HG03139 (cell line): ENCODE data around the gene TLN1.

Experiments
- ATAC-seq: cut with Tn5 transposase; IDR thresholded peaks from one replicate; pipeline ENCODE4 v1.9.1; 2021; ENCODE audit not compliant: unreplicated experiment

The TLN1 gene

DNA sequence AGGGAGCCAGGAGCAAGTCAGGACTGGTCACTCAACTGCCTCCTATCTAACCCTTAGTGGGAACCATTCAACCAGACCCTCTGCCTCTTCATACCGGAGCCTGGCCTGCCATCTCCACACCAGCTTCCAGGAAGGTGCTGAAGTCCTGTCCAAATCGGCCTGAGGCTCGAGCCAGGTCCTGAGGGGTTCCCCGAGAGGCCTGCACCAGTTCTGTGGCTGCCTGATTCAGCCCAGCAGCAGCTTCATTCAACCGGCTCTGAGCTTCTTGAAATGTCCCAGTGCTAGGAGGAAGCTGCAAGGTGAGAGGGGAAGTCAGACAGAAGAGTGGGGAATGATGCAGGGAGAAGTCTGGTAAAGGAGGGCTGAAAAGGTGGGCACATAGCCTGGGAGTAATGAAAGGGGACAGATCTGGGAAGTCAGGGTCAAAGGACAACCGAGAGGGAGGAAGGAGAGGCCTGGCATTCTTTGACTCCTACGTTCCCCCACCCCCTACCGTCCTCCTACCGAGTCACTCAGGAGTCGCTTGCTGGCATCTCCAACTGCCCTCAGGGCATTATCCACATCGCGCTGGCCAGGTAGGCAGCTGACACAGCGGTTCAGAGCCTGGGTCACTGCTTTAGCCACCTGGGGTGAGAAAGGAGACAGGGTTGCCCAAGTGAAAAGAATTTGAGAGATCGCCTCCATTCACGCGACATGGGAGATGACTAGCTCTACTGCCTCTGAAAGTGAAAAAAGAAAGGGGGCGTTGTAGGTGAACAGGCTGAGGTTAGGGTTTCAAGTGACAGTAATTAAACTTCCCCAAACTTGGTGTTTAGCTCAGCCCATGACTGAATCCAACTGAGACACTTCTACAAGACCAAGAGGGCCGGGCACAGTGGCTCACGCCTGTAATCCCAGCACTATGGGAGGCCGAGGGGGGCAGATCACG, 20.2 kb downstream of the TLN1 start:
- ATAC-seq, result no peak

DNA sequence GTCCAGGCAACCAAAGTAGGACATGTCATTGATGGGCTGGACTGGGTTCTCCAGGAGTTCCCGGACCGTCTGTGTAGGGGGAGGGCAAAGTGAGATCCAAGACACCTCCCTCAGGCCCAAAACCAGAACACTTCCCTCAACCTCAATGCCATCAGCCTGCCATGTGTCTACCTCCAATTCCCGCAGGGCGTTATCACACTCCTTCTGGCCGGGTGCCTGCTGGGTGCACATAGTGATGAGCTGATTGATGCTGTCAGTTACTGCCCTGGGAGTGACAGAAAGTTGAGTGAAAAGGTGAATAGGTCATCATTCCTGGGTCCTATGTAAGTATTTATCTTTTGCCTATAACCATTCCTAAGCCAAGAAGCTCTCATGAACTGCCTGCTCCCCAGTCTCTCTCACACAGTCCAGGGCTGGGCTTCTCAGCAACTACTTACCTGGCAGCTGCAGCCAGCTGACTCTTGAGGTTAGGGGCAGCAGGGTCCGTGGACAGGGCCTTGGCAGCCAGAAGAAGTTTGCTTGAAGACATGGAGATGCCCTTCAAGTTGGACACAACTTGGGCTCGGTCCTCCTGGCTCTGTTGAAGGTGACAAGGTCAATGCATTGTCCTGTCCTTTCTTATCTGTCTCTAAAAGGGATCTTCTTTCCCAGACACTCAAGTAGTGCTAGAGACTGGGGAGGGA, 21.0 kb downstream of the TLN1 start:
- no peak for ATAC-seq

- ATAC-seq, result no peak
These were observed 23.8 kb downstream of the TLN1 start for GRCh38 chr9:35708146-35708545.

DNA sequence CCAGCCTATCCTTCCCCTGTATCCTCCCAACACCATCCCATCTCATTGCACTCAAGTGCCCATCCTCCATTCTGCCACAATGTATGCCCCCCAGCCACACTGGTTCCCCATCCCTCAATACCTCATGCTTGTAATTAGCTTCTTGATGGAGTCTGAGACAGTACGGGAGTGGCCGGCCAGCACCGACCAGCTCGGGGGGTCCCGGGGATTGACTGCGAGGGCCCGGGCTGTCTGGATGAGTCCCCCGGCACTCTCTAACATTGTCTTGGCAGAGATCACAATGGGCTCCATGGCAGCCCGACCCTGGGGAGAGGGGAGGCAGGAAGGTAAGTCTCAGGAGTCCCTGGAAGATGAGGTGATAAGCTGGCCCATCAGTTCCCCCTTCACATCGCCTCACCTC, 25.0 kb downstream of the TLN1 start:
- no peak for ATAC-seq

DNA sequence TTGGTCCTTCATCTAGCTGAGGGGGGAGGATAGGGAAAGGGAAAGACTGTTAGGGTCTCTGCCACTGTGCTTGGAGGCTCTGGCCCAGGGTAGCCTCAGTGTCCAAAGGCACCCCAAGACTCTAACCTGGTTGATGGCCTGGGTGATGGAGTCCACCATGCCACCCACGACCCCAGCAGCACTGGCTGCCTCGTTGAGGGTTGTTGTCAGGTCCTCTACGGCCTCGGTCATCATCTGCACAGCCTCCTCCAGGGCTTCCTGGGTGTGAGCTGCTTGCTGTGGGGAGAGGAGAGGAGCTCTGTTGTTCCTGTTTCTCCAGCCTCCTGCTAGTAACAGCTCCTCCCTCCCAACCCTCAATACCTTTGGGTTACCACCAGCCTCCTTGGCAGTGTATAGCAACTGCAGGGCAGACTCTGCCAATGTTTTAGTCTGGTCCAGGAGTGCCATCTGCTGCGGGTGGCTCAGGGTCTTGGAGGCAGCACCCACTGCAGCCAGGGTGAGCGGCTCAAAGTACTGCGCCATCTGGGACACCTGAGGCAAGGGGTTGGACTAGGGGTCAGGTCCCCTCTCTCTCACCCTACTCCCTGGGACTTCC, 26.1 kb downstream of the TLN1 start:
- no peak for ATAC-seq

GRCh38 chr9:35705372-35705771, 26.6 kb downstream of the TLN1 start:
- ATAC-seq, result no peak

GRCh38 chr9:35703906-35704672, 27.9 kb downstream of the TLN1 start:
- no peak for ATAC-seq

DNA sequence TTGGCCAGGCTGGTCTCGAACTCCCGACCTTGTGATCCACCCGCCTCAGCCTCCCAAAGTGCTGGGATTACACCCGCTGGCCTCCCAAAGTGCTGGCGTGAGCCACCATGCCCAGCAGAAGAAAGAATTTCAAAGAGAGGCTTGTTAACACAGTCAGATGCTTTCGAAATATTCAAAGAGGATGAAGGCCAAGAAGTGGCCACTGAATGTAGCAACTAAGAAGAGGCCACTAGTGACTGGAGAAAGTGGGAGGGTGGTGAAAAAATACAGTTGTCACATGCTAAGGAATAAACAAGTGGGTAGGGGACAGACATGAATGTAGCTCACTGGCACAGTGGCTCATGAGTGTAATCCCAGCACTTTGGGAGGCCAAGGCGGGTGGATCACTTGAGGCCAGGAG, 29.3 kb downstream of the TLN1 start:
- no peak for ATAC-seq

- ATAC-seq, result no peak
These were observed 31.1 kb downstream of the TLN1 start for GRCh38 chr9:35700942-35701341.

GRCh38 chr9:35700031-35700430, 32.0 kb downstream of the TLN1 start:
- ATAC-seq, result no peak

DNA sequence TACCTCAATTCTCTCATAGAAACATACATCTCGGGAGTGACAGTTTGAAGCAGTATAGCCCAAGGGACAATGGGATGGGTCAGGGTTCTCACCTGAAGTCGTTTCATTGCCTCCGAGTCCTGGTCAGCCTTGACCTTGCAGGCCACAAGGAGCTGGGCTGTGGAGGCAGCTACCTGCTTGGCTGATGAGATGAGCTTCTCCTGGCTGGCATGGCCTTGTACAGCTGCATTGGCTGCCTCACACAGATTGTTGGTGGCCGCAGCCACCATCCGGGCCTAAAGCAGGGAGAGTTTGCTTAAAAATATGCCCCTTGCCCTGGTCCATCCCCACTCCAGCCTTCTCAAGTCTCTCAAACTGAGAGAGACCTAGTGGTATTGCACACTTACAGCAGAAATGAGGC, 33.8 kb downstream of the TLN1 start:
- no peak for ATAC-seq

DNA sequence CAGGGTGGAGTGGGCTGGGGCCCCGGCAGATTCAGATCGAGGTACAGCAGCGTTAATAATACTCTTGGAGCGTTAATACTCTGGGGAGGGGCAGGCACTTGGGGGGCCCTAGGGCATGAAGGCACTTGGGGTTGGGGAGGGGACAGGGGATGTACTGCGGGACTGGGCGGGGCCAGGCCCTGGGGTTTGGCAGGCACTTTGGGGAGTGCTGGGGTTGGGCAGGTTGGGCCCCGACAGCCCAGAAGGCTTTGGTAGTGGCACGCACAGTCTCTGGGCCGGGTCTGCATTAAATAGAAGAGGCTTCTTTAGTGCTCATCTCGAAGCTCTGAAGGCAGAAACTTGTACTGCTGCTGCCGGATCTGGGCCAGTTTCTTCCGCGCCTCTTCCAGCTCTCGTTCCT, 34.5 kb downstream of the TLN1 start:
- ATAC-seq, result no peak

DNA sequence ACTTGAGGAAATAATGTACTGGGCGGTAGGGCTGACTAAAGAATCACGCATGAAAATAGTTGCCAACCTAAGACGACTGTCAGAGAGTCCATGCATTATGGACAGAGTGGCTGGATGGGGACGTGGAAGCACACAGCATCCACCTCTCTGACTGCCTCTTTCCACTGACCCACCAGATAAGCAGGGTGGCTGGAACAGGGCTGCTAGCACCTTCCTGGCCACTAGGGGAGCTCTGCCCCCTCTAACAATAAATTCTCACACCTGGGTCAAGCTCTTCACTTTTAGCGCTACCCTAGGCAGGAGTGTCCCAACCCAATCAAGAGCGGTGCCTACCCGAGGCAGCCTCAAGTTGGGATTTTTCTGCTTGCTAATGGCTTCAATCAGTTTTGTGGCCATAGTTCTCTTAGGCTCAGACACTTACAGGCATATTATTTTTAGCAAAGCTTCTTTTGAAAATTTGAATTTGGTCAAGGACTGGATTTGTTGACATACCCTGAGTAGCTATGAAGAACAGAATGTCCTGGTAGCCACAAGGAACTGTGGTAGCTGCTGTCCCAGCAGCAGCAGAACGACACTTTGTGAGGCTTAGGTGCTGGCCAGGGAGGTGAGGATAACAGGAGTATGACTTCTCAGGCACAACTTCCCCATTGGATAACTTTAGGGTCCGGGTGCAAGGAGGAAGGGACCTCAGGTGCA, 35.3 kb downstream of the TLN1 start:
- ATAC-seq, result peak; percentile 48

- no peak for ATAC-seq
These were observed 36.0 kb downstream of the TLN1 start for GRCh38 chr9:35695943-35696401.

DNA sequence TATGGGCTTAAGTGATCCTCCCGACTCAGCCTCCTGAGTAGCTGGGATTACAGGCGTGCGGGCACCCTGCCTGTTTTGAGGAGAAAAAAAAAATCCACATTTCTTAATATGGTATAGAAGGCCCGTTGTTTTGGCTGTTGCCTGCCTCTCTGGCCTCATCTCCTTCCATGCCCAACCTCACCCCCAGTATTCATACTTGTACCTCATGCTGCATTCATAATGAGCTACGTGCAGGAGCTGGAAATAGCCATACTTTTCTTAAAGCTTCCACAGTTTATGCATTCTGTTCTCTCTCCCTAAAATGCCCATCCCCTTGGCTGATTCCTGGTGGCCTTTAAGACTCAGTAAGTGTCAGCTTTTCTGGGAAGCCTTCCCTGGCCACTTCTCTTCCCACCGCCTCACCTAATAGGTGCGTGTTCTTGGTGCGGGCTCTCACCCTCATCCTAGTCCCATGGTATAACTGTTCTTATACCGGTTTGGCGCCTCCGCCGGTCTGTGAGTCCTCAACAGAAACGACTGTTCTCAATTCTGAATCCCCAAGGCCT, 40.2 kb downstream of the TLN1 start:
- ATAC-seq, result no peak

DNA sequence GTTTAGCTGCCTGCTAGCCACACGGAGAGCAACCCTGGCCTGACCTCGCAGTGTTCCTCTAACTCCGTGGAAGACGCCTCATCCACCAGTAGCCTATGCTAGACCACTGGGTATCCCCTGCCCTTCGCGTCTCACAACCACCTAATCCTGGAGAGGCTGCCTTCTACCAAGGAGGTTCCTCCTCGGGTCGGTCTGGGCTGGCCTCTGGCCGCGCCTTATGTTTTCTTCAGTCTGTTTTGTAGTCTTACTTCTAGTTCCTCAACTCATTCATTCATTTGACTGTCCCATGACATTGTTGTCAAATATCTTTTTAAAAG, 40.7 kb downstream of the TLN1 start:
- no peak for ATAC-seq

DNA sequence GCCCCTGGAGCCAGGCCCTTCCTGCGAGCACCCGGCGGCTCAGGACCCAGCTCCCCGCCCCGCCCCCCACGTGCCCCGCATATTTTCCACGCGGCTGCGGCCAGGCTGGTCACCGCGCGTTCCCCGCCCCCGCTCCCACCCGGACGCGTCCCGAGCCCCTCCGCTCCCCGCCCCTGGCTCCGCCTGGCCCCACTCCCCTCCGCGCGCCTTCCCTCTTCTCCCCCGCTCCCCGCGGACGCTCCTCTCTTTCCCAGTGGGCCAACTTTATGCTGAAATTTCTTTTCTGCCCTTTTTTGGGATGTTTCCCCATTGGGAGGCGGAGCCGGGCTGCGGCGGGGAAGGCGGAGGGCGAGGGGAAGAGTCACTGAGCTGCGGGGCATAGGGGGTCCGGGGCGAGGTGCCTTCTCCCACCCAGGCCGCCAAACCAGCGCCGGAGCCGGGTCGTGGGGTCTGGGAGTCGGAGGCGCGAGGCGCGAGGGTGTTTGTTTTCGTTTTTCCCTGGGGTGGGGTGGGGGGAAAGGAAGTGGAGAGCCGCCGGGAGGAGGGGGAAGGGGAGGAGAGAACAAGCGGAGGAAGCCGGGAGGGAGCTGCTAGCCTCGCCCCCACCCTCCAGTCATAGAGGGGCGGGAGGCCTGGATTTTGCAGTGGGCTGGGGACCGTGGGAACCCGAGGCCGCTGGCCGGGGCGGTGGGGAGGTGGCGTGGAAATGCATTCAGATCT, 41.2 kb downstream of the TLN1 start:
- no peak for ATAC-seq

GRCh38 chr9:35690294-35690613, 41.7 kb downstream of the TLN1 start:
- ATAC-seq, result no peak

GRCh38 chr9:35689542-35690293, 42.3 kb downstream of the TLN1 start, which contains the start of gene TPM2:
TSS of gene TPM2 (minus strand) at chr9:35689925. CDS start at chr9:35689817, 108 bp downstream.
- ATAC-seq, result no peak
